ENCODE data around the gene MKKS. TPM values are rescaled to one million over a fixed set of nuclear protein-coding genes. Genes with fewer than 3 reads are reported as not detected.

MKKS gene
- total RNA-seq, 2 donors from 2014 or later, result 11.4 to 13.0 TPM

DNA sequence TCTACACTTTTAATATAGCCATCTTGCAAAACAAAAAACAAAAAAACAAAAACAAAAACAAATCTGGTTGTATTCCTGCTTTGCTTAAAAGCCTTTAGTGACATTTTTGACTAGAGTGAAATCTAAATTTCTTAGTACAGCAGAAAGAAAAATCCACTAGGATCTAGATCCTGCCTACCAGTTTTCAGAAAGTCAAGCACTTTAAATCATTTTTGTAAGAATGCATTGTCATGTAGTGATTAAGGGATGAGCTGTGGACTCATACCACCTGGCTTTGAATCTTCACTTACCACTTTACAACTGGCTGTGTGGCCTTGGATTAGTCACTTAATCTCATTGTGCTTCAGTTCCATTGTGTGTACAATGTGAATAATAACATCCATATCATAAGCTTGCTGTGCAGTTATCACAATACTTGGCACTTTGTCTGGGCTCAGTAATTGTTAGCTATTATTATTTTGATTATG is 4.0 kb downstream of the MKKS start:
- H3K36me3 ChIP-seq, result no peaks in the 10 kb centered on the region
- no peak overlapping the region for H3K4me3 ChIP-seq
- H3K4me1 ChIP-seq (ENCODE audit: control insufficient read depth in 1 of 2, low read depth in 2 of 2), result peaks cover 13 to 19% of the 10 kb centered on the region in 2 donors
- DNase-seq (ENCODE audit: low spot score) (no peak), ATAC-seq (ENCODE audit: insufficient number of reproducible peaks, low FRiP score, low read depth) (no peak)
- no peak overlapping the region for H3K27ac ChIP-seq
- TF ChIP-seq CTCF (IDR thresholded peaks at IDR 0.05), result no peak
- H3K27me3 ChIP-seq (replicated peaks; ENCODE audit: insufficient read depth), result no peaks in the 10 kb centered on the region
- no peaks in the 10 kb centered on the region for H3K9me3 ChIP-seq

DNA sequence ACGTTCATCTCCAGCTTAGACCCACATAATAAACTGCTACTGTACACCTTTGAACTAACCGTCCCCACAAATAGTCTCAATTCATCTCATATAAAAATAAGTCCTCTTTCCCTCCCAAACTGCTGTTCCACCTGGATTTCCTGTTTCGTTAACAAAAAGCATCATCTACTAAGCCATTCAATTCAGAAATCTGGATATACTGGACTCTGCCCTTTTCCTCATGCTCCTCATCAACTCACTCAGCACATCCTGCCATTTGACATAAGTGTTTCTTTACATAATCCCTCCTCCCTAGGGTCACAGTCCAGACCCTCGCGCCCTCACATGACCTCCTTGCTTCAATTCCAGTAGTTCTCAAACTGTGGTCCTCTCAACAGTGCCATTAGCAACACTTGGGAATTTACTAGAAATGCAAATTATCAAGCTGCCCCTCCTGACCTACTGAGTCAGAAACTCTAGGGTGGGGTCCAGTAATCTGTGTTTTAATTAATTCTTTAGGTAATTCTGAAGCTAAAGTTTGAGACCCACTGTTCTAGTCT is 4.5 kb downstream of the MKKS start:
- no peaks in the 10 kb centered on the region for H3K36me3 ChIP-seq
- H3K9me3 ChIP-seq, result no peaks in the 10 kb centered on the region
- TF ChIP-seq CTCF (IDR thresholded peaks at IDR 0.05), result no peak
- DNase-seq (ENCODE audit: low spot score) (no peak), ATAC-seq (ENCODE audit: insufficient number of reproducible peaks, low FRiP score, low read depth) (no peak)
- H3K27me3 ChIP-seq (replicated peaks; ENCODE audit: insufficient read depth), result no peaks in the 10 kb centered on the region
- H3K4me1 ChIP-seq (ENCODE audit: control insufficient read depth in 1 of 2, low read depth in 2 of 2), result peaks cover 13 to 19% of the 10 kb centered on the region in 2 donors
- H3K4me3 ChIP-seq, result no peak overlapping the region
- no peak overlapping the region for H3K27ac ChIP-seq

DNA sequence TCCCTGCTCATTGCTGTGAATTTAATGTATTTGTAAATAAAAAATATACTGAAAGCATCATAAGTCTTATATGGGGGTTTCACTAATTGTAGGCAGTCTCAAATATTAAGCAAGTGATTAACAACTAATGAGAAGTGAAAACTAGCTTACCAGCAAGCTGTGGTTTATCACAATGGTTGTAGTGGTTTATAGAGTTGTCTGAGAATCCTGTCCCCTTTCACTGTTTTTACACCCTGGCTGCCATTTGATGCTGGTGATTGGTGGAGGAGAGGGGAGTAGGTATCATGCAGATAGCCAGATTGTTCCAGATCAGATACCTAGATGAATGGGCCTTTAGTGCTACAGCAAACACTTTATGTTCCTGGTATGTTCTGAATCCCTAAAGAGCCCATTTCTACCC is 6.0 kb downstream of the MKKS start:
- Histone ChIP-seq H3K4me1 (ENCODE audit: control insufficient read depth in 1 of 2, low read depth in 2 of 2) (peaks cover 10 to 15% of the 10 kb centered on the region in 2 donors), H3K4me3 (no peak overlapping the region), H3K27me3 (replicated peaks; ENCODE audit: insufficient read depth) (no peaks in the 10 kb centered on the region), H3K27ac (no peak overlapping the region), H3K9me3 (no peaks in the 10 kb centered on the region), H3K36me3 (no peaks in the 10 kb centered on the region)
- TF ChIP-seq CTCF (IDR thresholded peaks at IDR 0.05), result no peak
- DNase-seq (ENCODE audit: low spot score), result no peak
- ATAC-seq (ENCODE audit: insufficient number of reproducible peaks, low FRiP score, low read depth), result no peak

DNA sequence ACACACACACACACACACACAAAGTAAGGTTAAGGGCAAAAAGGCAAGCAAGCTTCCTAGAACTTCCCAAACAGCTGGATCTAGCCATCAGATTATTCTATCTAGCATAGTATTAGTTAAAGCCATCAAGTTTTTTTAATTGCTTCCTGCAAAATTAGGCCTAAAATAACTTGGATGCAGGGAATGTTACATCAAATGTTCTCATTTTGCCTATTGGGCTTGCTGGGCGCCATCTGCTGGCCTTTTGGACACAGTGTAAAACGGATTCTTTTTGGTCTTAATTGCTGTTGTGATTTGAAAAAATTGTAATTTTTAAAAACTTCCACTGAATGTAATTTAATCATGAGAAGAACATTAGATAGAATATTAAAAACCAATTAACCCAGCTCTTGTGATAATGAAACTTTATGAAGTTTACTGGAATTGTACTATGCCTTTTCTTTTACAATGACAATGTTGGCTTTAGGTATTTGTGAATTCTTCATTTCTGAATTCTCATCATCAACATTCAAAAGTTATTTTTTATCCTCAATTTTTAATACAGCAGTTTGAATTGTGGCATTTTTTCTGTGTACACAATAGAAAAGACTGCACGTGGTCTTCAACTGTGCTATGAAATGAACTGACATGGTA is 6.8 kb downstream of the MKKS start:
- no peaks in the 10 kb centered on the region for H3K27me3 ChIP-seq (replicated peaks; ENCODE audit: insufficient read depth)
- no peaks in the 10 kb centered on the region for H3K36me3 ChIP-seq
- DNase-seq (ENCODE audit: low spot score) (no peak), ATAC-seq (ENCODE audit: insufficient number of reproducible peaks, low FRiP score, low read depth) (no peak)
- H3K27ac ChIP-seq, result no peak overlapping the region
- peak; percentile 72 for TF ChIP-seq CTCF (IDR thresholded peaks at IDR 0.05)
- peaks cover 4 to 6% of the 10 kb centered on the region in 2 donors for H3K4me1 ChIP-seq (ENCODE audit: control insufficient read depth in 1 of 2, low read depth in 2 of 2)
- H3K9me3 ChIP-seq, result no peaks in the 10 kb centered on the region
- no peak overlapping the region for H3K4me3 ChIP-seq

- Histone ChIP-seq H3K9me3 (no peaks in the 10 kb centered on the region), H3K27me3 (replicated peaks; ENCODE audit: insufficient read depth) (no peaks in the 10 kb centered on the region), H3K4me3 (no peak overlapping the region), H3K4me1 (ENCODE audit: control insufficient read depth in 1 of 2, low read depth in 2 of 2) (no peaks in the 10 kb centered on the region), H3K27ac (no peak overlapping the region), H3K36me3 (no peaks in the 10 kb centered on the region)
- TF ChIP-seq CTCF (IDR thresholded peaks at IDR 0.05), result no peak
- no peak for DNase-seq (ENCODE audit: low spot score)
- no peak for ATAC-seq (ENCODE audit: insufficient number of reproducible peaks, low FRiP score, low read depth)
Measured at GRCh38 chr20:10423735-10424134, 10.3 kb downstream of the MKKS start.

Data from thoracic aorta (tissue), 2 donors.